Right renal cortex interstitium (tissue), 3 donors: ENCODE data around the gene SNRNP200. TPM values are rescaled to one million over a fixed set of nuclear protein-coding genes. Genes with fewer than 3 reads are reported as not detected.
A peak's percentile ranks its signal among the peaks of the same experiment; 100 is the strongest.

Source experiments
- DNase-seq, 3 donors: peaks; one replicate each; pipeline ENCODE4 v3.0.0-alpha.2; 2013; ENCODE audit warnings: low read depth in 3 of 3, low spot score in 2 of 3
- polyA plus RNA-seq, 3 donors: library from polyadenylated mRNA; unstranded; fragments of 120-200 nt; gene quantifications; one replicate each; pipeline ENCODE4 v1.2.1, GENCODE V29; 2013; ENCODE audit not compliant: insufficient read length in 3 of 3

Gene SNRNP200
- polyA plus RNA-seq, 3 donors = 180 to 193 (median 187) TPM

GRCh38 chr2:96253006-96253405 is 52.3 kb downstream of the SNRNP200 start:
- no peak for DNase-seq

GRCh38 chr2:96252526-96252925 is 52.8 kb downstream of the SNRNP200 start:
- DNase-seq = no peak

- peak in 1 of 3 donors; percentile 33 for DNase-seq
Observed at GRCh38 chr2:96251721-96252292, 53.5 kb downstream of the SNRNP200 start.

- no peak for DNase-seq
Observed at GRCh38 chr2:96250188-96250587, 55.2 kb downstream of the SNRNP200 start.

GRCh38 chr2:96249654-96250053 is 55.7 kb downstream of the SNRNP200 start:
- DNase-seq = no peak

GRCh38 chr2:96248624-96249023 is 56.7 kb downstream of the SNRNP200 start:
- DNase-seq = no peak

GRCh38 chr2:96247896-96248295 is 57.5 kb downstream of the SNRNP200 start:
- no peak for DNase-seq

GRCh38 chr2:96247009-96247408 is 58.3 kb downstream of the SNRNP200 start:
- no peak for DNase-seq

- DNase-seq = no peak
Observed at GRCh38 chr2:96245609-96246390, 59.5 kb downstream of the SNRNP200 start.

- no peak for DNase-seq
Observed at GRCh38 chr2:96243843-96244242, 61.5 kb downstream of the SNRNP200 start.

- DNase-seq = no peak
Observed at GRCh38 chr2:96241900-96242611, 63.3 kb downstream of the SNRNP200 start.

GRCh38 chr2:96241227-96241626 is 64.1 kb downstream of the SNRNP200 start:
- DNase-seq = no peak

GRCh38 chr2:96240341-96241038 is 64.9 kb downstream of the SNRNP200 start:
- DNase-seq = no peak

- DNase-seq = no peak
Observed at GRCh38 chr2:96239745-96240264, 65.5 kb downstream of the SNRNP200 start.

GRCh38 chr2:96239091-96239490 is 66.3 kb downstream of the SNRNP200 start:
- DNase-seq = no peak

GRCh38 chr2:96238266-96238665 is 67.1 kb downstream of the SNRNP200 start:
- no peak for DNase-seq

GRCh38 chr2:96236882-96237281 is 68.5 kb downstream of the SNRNP200 start:
- no peak for DNase-seq

- no peak for DNase-seq
Observed at GRCh38 chr2:96233880-96234316, 71.4 kb downstream of the SNRNP200 start.

GRCh38 chr2:96233436-96233835 is 71.9 kb downstream of the SNRNP200 start:
- no peak for DNase-seq

- no peak for DNase-seq
Observed at GRCh38 chr2:96231316-96231715, 74.0 kb downstream of the SNRNP200 start.

- DNase-seq = no peak
Observed at GRCh38 chr2:96225016-96225533, 80.3 kb downstream of the SNRNP200 start.
